Nephron progenitor cell (in vitro differentiated cells): ENCODE measurements around the gene DSC2.
"Not testable (repeated sequence)": the region's sequence is repeated elsewhere in the genome, so short reads cannot be mapped to it uniquely, and the experiment has no call there.

Experiments
- DNase-seq: peaks from one replicate; pipeline ENCODE4 v3.0.0; 2021
- H3K27ac Mint-ChIP-seq: 2 replicates; pipeline ENCODE4 v1.8.0; 2021; ENCODE audit warnings: mild to moderate bottlenecking, moderate library complexity, mixed read lengths
- H3K27me3 Mint-ChIP-seq: 2 replicates; pipeline ENCODE4 v1.8.0; 2021; ENCODE audit warnings: mild to moderate bottlenecking, low read depth, mixed read lengths; ENCODE audit not compliant: poor library complexity
- H3K36me3 Mint-ChIP-seq: 2 replicates; pipeline ENCODE4 v1.8.0; 2021; ENCODE audit warnings: low read depth, mixed read lengths
- H3K4me1 Mint-ChIP-seq: 2 replicates; pipeline ENCODE4 v1.8.0; 2021; ENCODE audit warnings: mixed read lengths
- H3K4me3 Mint-ChIP-seq: 2 replicates; pipeline ENCODE4 v1.8.0; 2021; ENCODE audit warnings: mild to moderate bottlenecking, moderate library complexity, mixed read lengths
- H3K9me3 Mint-ChIP-seq: 2 replicates; pipeline ENCODE4 v1.8.0; 2021; ENCODE audit warnings: mild to moderate bottlenecking, moderate library complexity, mixed read lengths
- TF ChIP-seq, protein P1 (sequence below): fragments of 200-600 bp; sonication (generic); IDR thresholded peaks from 2 replicates; pipeline ENCODE4 v1.5.0; 2021; ENCODE audit warnings: antibody characterized with exemption

The DSC2 gene

DNA sequence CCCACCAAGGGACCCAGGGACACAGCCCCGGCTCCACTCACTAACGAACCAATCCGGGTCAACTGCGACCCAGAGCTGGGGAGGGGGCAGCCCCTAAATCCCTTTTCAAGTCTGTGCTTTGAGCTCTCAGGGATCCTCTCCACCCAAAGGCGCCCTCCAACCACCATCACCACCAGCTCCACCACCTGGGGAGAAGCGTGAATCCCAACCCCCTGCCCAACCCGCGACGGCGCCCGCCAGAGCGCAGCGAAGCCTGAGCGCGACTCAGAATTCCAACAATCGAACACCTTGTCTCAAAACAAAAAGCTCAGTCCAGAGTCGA is 60.2 kb downstream of the DSC2 start:
- Mint-ChIP-seq H3K9me3 (peaks cover 15% of the 10 kb centered on the region), H3K27me3 (peaks cover 76% of the 10 kb centered on the region), H3K36me3 (no peaks in the 10 kb centered on the region), H3K27ac (no peak overlapping the region), H3K4me3 (peak overlapping the region; percentile 93), H3K4me1 (peaks cover 25% of the 10 kb centered on the region)
- TF ChIP-seq, protein P1, sequence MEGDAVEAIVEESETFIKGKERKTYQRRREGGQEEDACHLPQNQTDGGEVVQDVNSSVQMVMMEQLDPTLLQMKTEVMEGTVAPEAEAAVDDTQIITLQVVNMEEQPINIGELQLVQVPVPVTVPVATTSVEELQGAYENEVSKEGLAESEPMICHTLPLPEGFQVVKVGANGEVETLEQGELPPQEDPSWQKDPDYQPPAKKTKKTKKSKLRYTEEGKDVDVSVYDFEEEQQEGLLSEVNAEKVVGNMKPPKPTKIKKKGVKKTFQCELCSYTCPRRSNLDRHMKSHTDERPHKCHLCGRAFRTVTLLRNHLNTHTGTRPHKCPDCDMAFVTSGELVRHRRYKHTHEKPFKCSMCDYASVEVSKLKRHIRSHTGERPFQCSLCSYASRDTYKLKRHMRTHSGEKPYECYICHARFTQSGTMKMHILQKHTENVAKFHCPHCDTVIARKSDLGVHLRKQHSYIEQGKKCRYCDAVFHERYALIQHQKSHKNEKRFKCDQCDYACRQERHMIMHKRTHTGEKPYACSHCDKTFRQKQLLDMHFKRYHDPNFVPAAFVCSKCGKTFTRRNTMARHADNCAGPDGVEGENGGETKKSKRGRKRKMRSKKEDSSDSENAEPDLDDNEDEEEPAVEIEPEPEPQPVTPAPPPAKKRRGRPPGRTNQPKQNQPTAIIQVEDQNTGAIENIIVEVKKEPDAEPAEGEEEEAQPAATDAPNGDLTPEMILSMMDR = no peak
- no peak for DNase-seq

DNA sequence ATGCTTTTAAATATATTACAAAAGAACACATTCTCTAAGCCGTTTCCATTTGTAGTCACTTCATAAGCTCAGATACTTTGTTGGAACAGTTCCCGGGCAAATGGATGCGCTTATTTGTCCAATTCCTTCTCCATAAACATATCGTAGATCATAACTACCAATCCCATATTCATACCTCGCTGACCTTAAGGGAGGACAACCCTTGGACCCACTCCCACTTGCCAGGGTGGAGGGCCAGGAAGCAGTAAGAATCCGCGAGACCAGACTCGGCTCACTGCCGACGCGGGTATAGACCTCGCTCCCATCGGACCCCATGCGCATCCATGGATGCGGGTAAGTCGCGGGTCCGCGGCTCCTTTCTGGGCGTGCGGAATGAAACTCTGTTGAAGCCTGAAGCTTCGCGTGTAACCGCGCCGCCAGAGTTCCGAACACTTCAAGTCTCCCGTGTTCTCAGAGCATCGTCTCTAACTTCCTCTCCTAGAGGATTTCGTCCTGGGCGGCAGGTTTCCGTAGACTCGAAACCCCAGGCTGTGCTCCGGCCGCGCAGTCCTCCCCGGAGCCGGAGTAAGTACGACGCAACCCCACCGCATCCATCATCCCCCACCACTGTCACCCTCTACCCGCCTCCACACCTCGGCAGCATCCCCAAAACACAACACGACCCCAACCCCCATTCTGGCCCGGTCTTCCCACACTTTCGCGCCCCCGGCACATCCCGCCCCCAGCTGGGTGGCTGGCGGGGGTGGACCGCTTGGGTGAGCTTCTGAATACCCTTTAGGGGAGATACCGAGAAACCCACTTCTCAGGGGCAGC is 60.7 kb downstream of the DSC2 start:
- Mint-ChIP-seq H3K4me3 (peak overlapping the region; percentile 93), H3K9me3 (peaks cover 15% of the 10 kb centered on the region), H3K27me3 (peaks cover 74% of the 10 kb centered on the region), H3K27ac (no peak overlapping the region), H3K36me3 (no peaks in the 10 kb centered on the region), H3K4me1 (peaks cover 25% of the 10 kb centered on the region)
- TF ChIP-seq, protein P1 = no peak
- DNase-seq = peak; percentile 49

DNA sequence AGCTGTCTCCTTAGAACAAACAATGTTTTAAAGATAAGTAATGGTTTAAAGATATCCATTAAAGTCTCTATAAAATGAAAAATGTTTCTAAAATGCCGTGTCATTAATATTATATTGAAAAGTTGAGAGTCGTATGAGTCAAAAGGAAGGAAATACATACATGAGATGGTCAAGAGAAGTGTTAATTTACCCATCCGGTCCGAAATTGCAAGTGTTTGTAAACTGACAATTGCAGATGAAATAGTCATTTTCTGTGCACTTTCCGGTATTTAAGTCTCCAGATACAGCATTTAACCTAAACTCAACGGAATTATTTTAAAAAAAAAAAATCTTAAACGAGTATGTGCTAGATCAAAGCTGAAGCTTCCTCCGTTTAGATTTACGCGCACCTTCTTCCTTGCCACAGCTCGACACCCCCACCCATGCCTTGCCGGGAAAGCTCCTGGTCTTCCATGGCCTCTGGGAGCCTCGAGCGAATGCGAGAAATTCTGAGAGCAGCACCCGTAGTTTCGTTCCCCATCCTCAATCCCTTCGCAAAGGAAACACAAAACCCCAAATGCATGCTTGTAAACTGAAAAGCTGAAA is 61.4 kb downstream of the DSC2 start:
- H3K4me1 Mint-ChIP-seq = peaks cover 25% of the 10 kb centered on the region
- peaks cover 15% of the 10 kb centered on the region for H3K9me3 Mint-ChIP-seq
- peaks cover 68% of the 10 kb centered on the region for H3K27me3 Mint-ChIP-seq
- no peaks in the 10 kb centered on the region for H3K36me3 Mint-ChIP-seq
- no peak overlapping the region for H3K27ac Mint-ChIP-seq
- DNase-seq = peak; percentile 36
- TF ChIP-seq, protein P1 = no peak
- H3K4me3 Mint-ChIP-seq = peak overlapping the region; percentile 93

DNA sequence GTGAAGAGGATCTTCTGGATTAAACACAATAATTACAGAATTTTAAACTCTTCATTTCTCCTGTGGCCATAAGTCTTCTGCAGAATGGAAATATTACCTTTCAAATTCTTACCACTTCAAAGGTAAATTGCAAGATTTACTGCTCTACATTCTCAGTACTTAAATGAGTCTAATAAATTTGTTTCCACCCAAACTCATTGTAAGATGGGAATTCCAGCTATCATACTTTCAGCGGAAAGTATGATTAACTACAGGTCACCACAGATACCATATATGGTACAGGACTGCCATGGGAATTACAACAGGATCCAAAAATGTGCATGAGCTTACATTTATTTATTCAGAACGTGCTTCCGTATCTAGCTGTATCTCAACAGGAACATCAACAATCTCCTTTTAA is 62.8 kb downstream of the DSC2 start:
- no peak for DNase-seq
- H3K27me3 Mint-ChIP-seq = peaks cover 63% of the 10 kb centered on the region
- H3K4me1 Mint-ChIP-seq = peaks cover 25% of the 10 kb centered on the region
- TF ChIP-seq, protein P1 = no peak
- no peaks in the 10 kb centered on the region for H3K36me3 Mint-ChIP-seq
- H3K4me3 Mint-ChIP-seq = no peak overlapping the region
- H3K27ac Mint-ChIP-seq = no peak overlapping the region
- peaks cover 16% of the 10 kb centered on the region for H3K9me3 Mint-ChIP-seq

DNA sequence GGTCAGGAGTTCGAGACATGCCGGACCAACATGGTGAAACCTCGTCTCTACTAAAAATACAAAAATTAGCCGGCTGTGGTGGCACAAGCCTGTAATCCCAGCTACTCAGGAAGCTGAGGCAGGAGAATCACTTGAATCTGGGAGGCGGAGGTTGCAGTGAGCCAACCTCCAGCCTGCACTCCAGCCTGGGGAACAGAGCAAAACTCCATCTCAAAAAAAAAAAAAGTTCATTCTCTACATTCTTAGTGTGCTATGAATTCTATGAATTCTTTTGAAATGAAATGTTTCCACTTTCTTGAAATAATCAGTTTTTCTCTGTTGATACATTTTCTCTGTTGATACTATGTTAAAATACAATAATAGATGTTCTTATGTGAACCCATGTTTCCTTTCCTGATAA is 64.5 kb downstream of the DSC2 start:
- not testable (repeated sequence) for H3K27ac Mint-ChIP-seq, H3K4me3 Mint-ChIP-seq, DNase-seq, H3K36me3 Mint-ChIP-seq
- Mint-ChIP-seq H3K9me3 (peaks cover 15% of the 10 kb centered on the region), H3K27me3 (peaks cover 46% of the 10 kb centered on the region), H3K4me1 (peaks cover 25% of the 10 kb centered on the region)

DNA sequence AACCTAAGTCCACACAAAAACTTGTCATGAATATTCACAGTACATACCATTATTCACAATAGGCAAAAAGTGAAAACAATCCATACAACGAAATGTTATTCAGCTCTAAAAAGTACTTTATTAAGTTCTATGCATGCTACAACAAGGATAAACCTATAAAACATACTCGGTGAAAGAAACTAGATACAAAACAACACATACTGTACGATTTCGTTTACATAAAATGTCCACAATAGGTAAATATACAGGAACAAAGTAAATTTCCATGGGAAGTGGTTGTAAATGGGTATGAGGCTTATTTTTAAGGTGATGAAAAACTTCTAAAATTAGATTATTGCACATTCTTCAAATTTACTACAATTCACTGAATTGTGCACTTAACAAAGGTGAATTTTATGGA is 67.7 kb downstream of the DSC2 start:
- DNase-seq = no peak

More for the DNA sequence above, 67.7 kb downstream of the DSC2 start:
- H3K4me3 Mint-ChIP-seq = no peak overlapping the region
- TF ChIP-seq, protein P1 = no peak
- no peaks in the 10 kb centered on the region for H3K4me1 Mint-ChIP-seq
- H3K27ac Mint-ChIP-seq = no peak overlapping the region
- peaks cover 20% of the 10 kb centered on the region for H3K9me3 Mint-ChIP-seq
- H3K27me3 Mint-ChIP-seq = peaks cover 14% of the 10 kb centered on the region
- no peaks in the 10 kb centered on the region for H3K36me3 Mint-ChIP-seq
